ENCODE results near the gene SNX13. TPM values are rescaled to one million over a fixed set of nuclear protein-coding genes. Genes with fewer than 3 reads are reported as not detected.

The SNX13 gene
- total RNA-seq, 1 donor from 2014 or later = 41.9 TPM

Other genes with a start within 250 kb of the SNX13 start
- gene PRPS1L1, start 87.4 kb upstream of the SNX13 start, total RNA-seq = not detected in 2 replicates

Measured in kidney epithelial cell (primary cell).